SKM-1 treated with dmso at 0.1 percent for 144 hours (cell line): ENCODE measurements around the gene DDX51.

Source experiments
- DNase-seq: peaks from one replicate; lab custom pipeline; 2025; ENCODE audit not compliant: unreplicated experiment; lab: John Stamatoyannopoulos, UW

DDX51 gene

DNA sequence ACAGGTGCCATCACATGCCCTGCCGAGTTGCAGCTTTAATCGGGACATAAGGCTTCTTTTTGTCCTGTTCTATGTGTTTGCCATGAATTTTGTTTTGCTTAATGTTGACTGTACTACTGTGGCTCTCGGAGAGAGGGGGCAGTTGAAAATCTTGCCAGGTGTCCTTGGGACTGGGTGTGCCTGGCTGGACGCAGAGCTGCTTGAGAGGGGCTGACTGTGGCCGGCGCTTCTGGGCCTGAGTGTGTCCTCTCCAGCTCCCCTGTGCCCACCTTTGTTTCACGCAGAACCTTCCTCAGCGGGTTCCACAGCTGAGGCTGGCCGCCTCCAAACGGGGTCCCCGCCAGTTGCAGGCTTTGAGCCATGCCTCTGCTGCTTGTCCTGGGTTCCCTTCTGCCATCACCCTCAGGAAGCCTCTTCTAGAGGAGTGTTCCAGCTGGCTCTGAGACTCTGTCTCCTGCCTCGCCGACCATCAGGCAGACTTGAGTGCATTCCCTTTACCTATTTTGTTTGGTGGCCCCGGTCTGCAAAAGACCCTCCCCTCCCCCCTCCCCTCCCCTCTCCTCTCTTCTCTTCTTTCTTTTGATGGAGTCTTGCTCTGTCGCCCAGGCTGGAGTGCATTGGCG, 49.7 kb downstream of the DDX51 start:
- DNase-seq, result no peak

DNA sequence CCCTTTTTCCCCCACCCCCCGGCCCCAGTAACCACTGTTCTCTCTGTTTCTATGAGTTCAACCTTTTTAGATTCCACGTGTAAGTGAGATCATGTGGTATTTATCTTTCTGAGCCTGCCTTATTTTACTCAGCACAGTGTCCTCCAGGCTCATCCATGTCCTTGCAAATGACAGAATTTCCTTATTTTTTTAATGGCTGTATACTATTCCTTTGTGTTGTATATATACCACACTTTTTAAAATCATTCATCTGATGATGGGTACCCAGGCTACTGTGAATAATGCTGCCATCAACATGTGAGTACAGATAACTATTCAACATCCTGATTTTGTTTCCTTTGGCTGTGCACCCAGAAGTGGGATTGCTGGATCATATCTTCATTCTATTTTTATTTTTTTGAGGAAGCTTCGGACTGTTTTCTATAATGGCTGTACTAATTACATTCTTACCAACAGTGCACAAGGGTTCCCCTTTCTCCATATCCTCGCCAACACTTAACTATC, 54.7 kb downstream of the DDX51 start:
- no peak for DNase-seq
